GM12891 (cell line): ENCODE measurements around the gene VWA7.

Source experiments
- DNase-seq: peaks from one replicate; pipeline ENCODE4 v3.0.0; 2011; ENCODE audit warnings: low spot score; ENCODE audit not compliant: insufficient read length
- FAIRE-seq: peaks from 2 replicates; lab custom pipeline; 2011; peaks lifted over from hg19 to GRCh38; lab: Jason Lieb, UNC
- PAX5 ChIP-seq: IDR thresholded peaks from 2 replicates; pipeline ENCODE4 v1.6.1; 2011; ENCODE audit warnings: low read length, moderate library complexity, mild to moderate bottlenecking; ENCODE audit not compliant: insufficient read depth, severe bottlenecking
- POLR2A ChIP-seq: IDR thresholded peaks from 2 replicates; pipeline ENCODE4 v1.6.1; 2011; ENCODE audit warnings: low read depth, low read length, control low read depth
- POLR2AphosphoS5 ChIP-seq: IDR thresholded peaks from 2 replicates; pipeline ENCODE4 v1.6.1; 2011; ENCODE audit warnings: low read depth, low read length, control low read depth
- POU2F2 ChIP-seq: IDR thresholded peaks from 2 replicates; pipeline ENCODE4 v1.6.1; 2011; ENCODE audit warnings: low read depth, mild to moderate bottlenecking, control low read depth, low read length, moderate library complexity
- SPI1 ChIP-seq: IDR thresholded peaks from 2 replicates; pipeline ENCODE4 v1.6.1; 2011; ENCODE audit warnings: low read depth, low read length, control low read depth
- TAF1 ChIP-seq: IDR thresholded peaks from 2 replicates; pipeline ENCODE4 v1.6.1; 2011; ENCODE audit warnings: low read depth, low read length, control low read depth

Gene VWA7

DNA sequence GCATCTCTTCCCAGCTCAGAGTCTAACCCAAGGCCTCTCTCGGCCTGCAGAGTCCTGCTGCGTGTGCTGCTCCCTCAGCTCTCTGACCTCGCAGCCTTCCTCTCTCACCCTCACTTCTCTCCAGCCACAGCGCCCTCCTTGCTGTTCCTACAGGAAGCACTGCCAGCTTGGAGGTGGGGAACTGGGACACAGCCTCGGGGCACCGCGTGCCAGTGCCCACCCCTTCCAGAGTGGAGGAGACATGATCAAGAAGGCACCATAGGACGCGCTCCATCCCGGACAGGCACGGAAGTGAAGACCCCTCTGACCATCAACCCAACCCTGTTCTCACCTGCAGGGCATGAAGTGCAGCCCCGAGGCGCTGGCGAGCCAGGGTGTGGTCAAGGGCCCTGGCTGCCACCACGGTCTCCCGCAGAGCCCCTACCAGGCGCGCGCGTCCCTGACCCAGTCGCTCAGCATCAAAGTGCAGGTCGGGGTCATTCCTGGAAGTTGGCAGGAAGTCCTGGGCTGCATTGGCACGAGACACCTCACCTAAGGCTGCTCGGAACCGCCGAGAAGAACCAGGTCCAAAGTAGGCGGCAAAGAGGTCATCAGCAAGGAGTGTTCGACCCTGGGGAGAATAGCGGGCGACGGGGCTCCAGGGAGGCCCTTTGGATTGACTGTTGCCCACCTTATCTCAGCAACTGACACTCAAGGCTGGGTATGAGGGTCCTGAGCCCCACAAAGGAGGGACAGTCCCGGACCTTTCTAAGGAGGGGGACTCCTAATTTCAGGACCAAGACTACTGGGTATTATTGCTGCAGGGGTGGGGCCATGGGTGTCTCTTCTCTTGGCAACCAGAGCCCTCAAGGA lies 1.3 kb downstream of the VWA7 start:
- DNase-seq (no peak), FAIRE-seq (no peak)
- TF ChIP-seq POU2F2 (no peak), TAF1 (no peak), PAX5 (no peak), SPI1 (no peak), POLR2A (no peak), POLR2AphosphoS5 (no peak)

DNA sequence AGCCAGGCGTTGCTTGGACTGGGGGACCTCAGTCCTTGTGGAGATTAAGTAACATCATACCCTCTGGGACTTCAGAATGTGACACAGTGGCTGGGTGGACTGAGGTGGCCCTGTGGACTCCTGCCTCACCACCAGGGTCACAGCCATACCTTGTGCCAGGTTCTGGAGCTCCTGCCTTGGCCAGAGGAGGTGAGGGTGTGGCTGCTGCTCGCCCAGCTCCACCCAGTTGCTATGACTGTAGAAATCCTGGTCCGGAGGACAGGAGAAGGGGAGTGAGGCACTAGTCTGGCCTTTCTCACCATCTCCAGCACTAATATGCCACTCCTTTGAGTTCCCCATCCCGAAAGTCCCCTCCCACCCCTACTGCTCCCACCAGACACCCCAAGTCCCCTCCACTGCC lies 1.9 kb downstream of the VWA7 start:
- no peak for FAIRE-seq
- no peak for DNase-seq
- TF ChIP-seq TAF1 (no peak), SPI1 (no peak), POU2F2 (no peak), POLR2AphosphoS5 (no peak), PAX5 (no peak), POLR2A (no peak)

DNA sequence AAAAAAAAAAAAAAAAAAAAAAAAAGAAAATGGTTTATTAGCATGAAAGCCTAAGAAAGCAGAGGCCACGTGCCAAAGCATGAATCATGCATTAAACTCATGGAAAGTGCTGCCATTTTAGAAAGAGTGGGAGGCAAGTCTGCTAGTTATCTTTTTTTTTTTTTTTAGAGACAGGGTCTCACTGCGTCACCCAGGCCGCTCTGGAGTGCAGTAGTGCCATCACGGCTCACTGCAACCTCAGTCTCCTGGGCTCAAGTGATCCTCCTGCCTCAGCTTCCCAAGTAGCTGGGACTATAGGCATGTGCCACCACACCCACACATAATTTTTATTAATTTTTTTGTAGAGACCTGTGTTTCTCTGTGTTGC lies 5.2 kb downstream of the VWA7 start:
- no peak for FAIRE-seq
- TF ChIP-seq POLR2AphosphoS5, result no peak
- DNase-seq, result no peak

DNA sequence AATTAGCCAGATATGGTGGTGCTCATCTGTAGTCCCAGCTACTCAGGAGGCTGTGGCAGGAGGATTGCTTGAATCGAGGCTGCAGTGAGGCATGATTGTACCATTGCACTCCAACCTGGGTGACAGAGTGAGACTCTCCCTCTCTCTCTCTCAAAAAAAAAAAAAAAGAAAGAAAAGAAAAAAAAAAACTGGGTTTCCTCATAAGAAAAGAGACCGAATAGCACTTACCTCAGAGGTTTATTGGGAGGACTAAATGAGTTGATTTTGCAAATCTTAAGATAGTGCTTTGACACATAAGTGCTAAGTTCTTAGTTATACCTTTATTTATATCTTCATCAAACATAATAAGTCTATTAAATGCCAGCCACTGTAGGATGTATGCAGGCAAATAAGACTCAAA lies 6.3 kb downstream of the VWA7 start:
- DNase-seq, result no peak

DNA sequence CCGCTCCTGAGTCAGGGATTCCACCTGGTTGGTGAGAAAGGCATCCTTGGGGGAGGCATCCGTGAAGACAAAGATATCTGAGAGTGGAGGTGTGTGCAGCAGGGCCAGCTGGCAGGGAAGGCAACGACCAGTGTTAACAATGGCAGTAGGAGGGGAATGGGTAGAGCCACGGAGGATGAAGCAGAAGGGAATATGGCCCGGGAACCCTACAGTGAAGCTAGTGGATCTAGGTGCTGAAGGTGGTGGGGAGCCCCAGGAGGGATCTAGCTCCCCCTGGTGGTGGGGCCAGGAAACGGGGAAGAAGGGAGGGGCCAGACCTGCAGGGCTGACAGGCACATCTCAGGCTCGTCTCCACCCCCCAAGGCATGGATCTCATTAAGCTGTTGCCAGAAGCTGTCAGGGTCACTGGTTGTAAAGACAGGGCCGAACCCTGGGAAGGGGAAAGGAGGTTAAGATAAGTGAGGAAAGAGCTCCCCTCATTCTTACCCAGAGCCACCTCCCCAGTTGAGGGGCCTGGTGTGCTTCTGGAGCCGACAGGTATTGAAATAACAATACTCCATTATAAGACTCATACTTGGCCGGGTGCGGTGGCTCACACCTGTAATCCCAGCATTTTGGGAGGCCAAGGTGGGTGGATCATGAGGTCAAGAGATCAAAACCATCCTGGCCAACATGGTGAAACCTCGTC lies 7.3 kb downstream of the VWA7 start:
- FAIRE-seq (peak; percentile 80), DNase-seq (peak; percentile 86)
- no peak for TF ChIP-seq PAX5
- TF ChIP-seq SPI1, result no peak
- no peak for TF ChIP-seq TAF1
- no peak for TF ChIP-seq POLR2AphosphoS5
- TF ChIP-seq POLR2A, result no peak

More for the DNA sequence above, 6.3 kb downstream of the VWA7 start:
- no peak for FAIRE-seq
- no peak for TF ChIP-seq TAF1

DNA sequence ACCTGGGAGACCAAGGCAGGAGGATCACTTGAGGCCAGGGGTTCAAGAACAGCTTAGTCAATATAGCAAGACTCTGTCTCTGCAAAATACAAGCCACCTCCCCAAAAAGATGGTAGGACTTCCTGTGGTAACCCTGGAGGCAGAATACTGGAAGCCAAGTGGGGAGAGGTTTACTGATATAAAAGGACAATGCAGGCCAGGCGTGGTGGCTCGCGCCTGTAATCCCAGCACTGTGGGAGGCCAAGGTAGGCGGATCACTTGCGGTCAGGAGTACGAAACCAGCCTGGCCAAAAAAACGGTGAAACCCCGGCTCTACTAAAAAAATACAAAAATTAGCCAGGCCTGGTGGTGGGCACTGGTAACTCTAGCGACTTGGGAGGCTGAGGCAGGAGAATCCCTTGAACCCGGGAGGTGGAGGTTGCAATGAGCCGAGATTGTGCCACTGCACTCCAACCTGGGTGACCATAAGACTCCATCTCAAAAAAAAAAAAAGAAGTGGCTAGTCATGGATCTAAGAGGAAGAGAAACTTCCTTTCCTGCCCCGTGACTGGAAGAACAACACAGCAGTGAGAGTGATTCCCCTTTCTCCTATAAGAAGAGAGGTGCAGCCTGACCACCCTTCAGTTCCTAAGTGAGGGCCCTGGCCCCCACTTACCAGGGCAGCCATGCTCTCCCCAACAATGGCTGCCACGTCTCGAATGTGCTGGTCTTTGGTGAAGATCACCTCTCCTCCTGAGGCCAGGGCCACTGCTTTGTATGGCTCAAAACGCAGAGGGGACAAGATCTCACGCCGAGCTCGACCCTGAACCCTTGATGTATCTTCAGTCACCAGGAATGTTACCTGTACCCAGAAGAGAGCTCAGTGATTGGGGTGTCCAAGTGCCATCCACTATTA lies 8.5 kb downstream of the VWA7 start:
- TF ChIP-seq POLR2A, result no peak
- no peak for TF ChIP-seq SPI1
- TF ChIP-seq PAX5, result no peak
- no peak for TF ChIP-seq POU2F2
- TF ChIP-seq TAF1, result no peak
- no peak for TF ChIP-seq POLR2AphosphoS5
- DNase-seq (no peak), FAIRE-seq (no peak)

DNA sequence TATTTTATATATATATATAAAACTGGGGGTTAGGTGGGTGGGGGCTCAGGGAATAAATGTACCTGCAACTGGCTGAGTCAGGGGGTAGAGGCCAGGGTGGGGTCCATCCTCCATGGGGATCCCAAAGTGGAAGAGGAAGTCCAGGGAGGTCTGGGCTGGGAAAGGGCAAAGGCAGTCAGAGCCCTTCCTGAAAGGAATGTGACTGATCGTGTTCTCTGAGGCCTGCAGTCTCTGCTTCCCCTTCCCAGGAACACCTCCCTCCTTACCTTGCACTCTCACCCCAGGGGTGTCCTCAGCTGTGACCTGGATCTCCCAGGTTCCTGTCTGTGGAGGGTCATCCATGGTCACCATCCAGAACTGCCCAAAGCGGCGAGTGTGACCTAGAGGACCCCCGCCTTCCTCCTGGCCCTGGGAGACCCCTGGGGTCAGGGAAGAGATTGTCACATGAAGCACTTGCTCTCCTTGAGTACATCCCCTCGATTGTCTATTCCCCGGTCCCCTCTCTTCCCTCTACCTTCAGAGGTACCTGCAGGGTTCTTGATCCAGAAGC lies 10.0 kb downstream of the VWA7 start:
- DNase-seq (no peak), FAIRE-seq (no peak)
- no peak for TF ChIP-seq TAF1

DNA sequence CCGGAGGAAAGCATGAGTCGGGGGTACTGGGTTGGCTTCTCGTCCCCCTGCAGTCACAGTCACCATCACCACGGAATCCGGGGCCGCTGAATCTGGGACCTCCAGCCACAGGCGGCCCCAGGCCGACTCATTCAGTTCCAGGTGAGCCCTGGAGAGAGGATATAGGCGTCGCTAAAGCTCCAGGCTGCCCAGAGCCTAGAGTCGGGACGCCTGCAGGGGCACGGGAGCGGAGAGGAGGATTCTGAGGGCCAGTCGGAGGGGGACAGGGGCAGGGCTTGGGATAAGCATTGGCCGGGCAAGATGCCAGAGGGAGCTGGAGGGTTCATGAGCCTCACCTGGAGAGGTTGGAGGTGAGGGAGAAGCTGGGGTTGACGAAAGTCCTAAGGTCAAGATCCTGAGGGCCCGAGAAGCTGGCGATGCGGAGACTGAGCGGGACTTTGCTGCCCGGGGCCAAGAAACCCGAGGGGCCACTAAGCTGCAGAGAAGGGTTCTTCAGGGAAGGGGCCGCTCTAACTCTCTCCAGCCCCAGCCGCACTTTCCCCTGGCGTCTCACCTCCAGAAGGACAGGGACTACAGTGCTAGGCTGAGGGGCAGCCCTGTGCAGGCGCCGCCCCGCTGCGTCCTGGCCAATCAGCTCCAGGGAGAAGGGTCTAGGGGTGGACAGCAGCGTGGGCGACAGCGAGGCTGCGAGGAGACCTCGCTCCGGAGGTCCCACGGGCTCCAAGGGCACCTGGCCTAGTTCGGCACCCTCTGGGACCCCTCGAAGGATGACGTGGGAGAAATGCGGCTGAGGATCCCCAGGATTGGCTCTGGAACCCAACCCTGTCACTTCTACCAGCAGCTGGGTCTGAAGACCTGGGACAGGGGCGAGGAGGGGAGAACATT lies 11.0 kb downstream of the VWA7 start:
- TF ChIP-seq POLR2A (no peak), POLR2AphosphoS5 (no peak), SPI1 (no peak), PAX5 (no peak), TAF1 (no peak), POU2F2 (no peak)
- peak; percentile 41 for FAIRE-seq
- DNase-seq, result no peak

DNA sequence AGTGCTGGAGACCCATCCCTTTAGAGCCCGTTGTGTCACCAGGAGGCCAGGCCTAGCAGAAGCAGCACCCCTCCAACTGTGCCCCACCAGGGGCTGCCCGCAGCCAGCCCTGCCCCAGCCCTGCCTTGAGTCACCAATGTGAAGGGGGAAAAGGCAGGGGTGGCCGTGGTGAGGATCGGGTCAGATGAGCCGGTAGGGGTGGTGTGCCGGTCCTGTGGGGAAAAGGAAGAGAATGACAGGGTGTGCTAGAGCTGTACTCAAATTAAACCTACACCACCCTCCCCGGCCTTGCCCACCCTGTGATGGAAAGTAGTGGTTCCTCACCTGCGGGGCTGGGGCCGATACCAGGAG lies 11.6 kb downstream of the VWA7 start:
- no peak for TF ChIP-seq POU2F2
- TF ChIP-seq POLR2A, result no peak
- no peak for TF ChIP-seq TAF1
- TF ChIP-seq POLR2AphosphoS5, result no peak
- no peak for TF ChIP-seq SPI1
- FAIRE-seq (no peak), DNase-seq (no peak)
